ENCODE measurements around the gene KLRF2. TPM values are rescaled to one million over a fixed set of nuclear protein-coding genes. Genes with fewer than 3 reads are reported as not detected.
A peak's percentile ranks its signal among the peaks of the same experiment; 100 is the strongest.

Gene KLRF2
- total RNA-seq, 1 experiment from 2014 or later = not detected

DNA sequence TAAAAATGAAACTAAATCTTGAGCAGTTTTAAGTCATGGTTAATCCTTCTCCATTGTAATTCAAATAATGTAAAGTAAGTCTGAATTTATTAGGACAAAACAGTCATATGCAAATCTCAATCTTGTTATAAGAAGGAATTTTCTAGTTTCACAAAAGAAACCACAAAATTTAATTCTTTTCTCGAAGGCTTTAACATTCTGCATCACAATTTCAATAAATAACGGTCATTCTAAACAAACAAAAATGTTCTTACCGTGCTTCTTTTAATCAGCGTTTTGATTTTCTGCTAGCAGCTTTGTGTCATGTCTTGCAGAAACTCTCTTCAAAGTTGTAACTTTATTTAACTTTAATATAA is 12.4 kb upstream of the KLRF2 start:
- no peaks in the 10 kb centered on the region for H3K79me2 ChIP-seq (ENCODE audit: low read depth)

DNA sequence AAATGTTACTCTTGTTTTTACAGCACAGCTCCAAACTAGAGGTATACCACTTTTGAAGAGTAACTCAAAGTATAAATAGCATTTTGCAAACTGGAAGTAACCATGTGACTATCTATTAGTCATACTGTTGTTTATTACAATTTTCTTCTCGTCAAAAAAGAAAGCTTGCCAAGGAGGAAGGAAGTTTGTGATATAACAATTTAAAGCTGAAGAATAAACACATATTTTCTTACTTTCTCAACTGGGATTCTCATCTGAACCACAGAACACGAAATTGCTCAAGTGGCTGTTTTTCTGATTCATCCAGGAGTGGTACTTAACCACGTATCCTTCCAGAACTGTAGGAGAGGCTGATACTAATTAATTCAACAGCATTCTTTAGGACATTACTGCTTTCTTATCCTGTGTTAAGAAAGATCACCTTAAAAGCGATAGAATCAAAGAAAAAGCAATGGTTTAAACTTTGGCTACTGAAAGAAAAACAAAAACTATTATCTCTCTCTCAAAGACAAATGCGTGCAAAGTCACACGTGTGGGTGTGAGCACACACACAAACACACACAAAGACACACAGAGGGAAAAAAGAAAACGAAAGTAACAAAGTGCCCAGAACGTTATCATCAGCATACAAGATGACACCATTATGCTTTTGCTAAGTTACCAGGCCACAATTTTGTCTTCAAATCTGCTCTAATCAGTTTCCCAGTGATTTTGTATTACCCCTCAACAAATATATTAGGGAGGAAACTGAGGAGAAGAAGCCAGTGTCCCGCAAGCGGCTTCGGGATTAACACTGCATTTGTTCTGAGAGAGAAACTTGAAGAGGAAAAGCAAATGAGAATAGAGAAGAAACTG is 11.8 kb upstream of the KLRF2 start, which contains the start of gene CLEC2B:
CLEC2B (minus strand) TSS at position 48 of the 855 bp plus-strand sequence.
- peak; percentile 18 to 83 for DNase-seq
- H3K27me3 ChIP-seq (ENCODE audit: insufficient read depth, low read depth) = no peaks in the 10 kb centered on the region
- H3K4me3 ChIP-seq = peak within 1 kb of the TSS; percentile 68
- ChIA-PET CTCF (interaction anchor here (0.6 to 1.0 kb wide), 2 partner anchors 127 to 267 kb away, joined by 3 to 10 read pairs; no protein-coding TSS in a partner anchor), POLR2A (ENCODE audit: unreplicated experiment) (interaction anchor here (0.6 to 1.0 kb wide), 3 partner anchors 58 to 1097 kb away, joined by 3 to 10 read pairs (median 4); no protein-coding TSS in a partner anchor)
- no peaks in the 10 kb centered on the region for H3K79me2 ChIP-seq (ENCODE audit: low read depth)
- H3K27ac ChIP-seq = peak within 1 kb of the TSS; percentile 63
- H3K9me2 ChIP-seq (ENCODE audit: insufficient read depth) = no peaks in the 10 kb centered on the region
- H3K4me1 ChIP-seq (replicated peaks; ENCODE audit: insufficient read depth) = peaks cover 17% of the 10 kb centered on the region
- intact Hi-C loops (cut with micrococcal nuclease; ENCODE audit: unreplicated experiment) = no loop called here
- H4K20me1 ChIP-seq (ENCODE audit: insufficient read depth) = no peaks in the 10 kb centered on the region
- TF ChIP-seq, protein P1, sequence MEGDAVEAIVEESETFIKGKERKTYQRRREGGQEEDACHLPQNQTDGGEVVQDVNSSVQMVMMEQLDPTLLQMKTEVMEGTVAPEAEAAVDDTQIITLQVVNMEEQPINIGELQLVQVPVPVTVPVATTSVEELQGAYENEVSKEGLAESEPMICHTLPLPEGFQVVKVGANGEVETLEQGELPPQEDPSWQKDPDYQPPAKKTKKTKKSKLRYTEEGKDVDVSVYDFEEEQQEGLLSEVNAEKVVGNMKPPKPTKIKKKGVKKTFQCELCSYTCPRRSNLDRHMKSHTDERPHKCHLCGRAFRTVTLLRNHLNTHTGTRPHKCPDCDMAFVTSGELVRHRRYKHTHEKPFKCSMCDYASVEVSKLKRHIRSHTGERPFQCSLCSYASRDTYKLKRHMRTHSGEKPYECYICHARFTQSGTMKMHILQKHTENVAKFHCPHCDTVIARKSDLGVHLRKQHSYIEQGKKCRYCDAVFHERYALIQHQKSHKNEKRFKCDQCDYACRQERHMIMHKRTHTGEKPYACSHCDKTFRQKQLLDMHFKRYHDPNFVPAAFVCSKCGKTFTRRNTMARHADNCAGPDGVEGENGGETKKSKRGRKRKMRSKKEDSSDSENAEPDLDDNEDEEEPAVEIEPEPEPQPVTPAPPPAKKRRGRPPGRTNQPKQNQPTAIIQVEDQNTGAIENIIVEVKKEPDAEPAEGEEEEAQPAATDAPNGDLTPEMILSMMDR (conservative IDR thresholded peaks at IDR 0.05) = no peak
- no peak for TF ChIP-seq EZH2 (IDR thresholded peaks at IDR 0.05; ENCODE audit: low read depth)
- H3K36me3 ChIP-seq (ENCODE audit: low read depth) = no peaks in the 10 kb centered on the region
- peak within 1 kb of the TSS; percentile 84 for H2AFZ ChIP-seq
- H3K9me3 ChIP-seq (ENCODE audit: insufficient read depth, low read depth) = no peaks in the 10 kb centered on the region
- H3F3A ChIP-seq (ENCODE audit: insufficient read depth, low read depth) = peaks cover 9% of the 10 kb centered on the region; the same call in 1 of the 2 replicates
- peak within 1 kb of the TSS; percentile 93 for H3K4me2 ChIP-seq
- BruUV-seq (replicated peaks) = TSS peak; percentile 36

More for the DNA sequence above, 12.4 kb upstream of the KLRF2 start:
- no peak for DNase-seq
- no peaks in the 10 kb centered on the region for H3K27me3 ChIP-seq (ENCODE audit: insufficient read depth, low read depth)
- peak overlapping the region; percentile 68 for H3K4me3 ChIP-seq
- peak overlapping the region; percentile 93 for H3K4me2 ChIP-seq
- TF ChIP-seq, protein P1 (conservative IDR thresholded peaks at IDR 0.05) = no peak
- no peak for TF ChIP-seq EZH2 (IDR thresholded peaks at IDR 0.05; ENCODE audit: low read depth)
- BruUV-seq (replicated peaks) = no TSS peak
- intact Hi-C loops (cut with micrococcal nuclease; ENCODE audit: unreplicated experiment) = no loop called here
- peak overlapping the region; percentile 63; the same call in 1 of the 2 replicates for H3K27ac ChIP-seq
- H2AFZ ChIP-seq = peak overlapping the region; percentile 84; the same call in 1 of the 2 replicates
- no peaks in the 10 kb centered on the region for H3K9me2 ChIP-seq (ENCODE audit: insufficient read depth)
- ChIA-PET POLR2A (ENCODE audit: unreplicated experiment) (interaction anchor here (0.5 to 1.0 kb wide), 2 partner anchors 92 to 112 kb away, joined by 4 read pairs; no protein-coding TSS in a partner anchor), CTCF (interaction anchor here (1.0 kb wide), 1 partner anchor 126 kb away, joined by 3 read pairs; no protein-coding TSS in a partner anchor)
- H3K4me1 ChIP-seq (replicated peaks; ENCODE audit: insufficient read depth) = peaks cover 17% of the 10 kb centered on the region
- no peaks in the 10 kb centered on the region for H3K9me3 ChIP-seq (ENCODE audit: insufficient read depth, low read depth)
- H3K36me3 ChIP-seq (ENCODE audit: low read depth) = no peaks in the 10 kb centered on the region
- H4K20me1 ChIP-seq (ENCODE audit: insufficient read depth) = no peaks in the 10 kb centered on the region
- peaks cover 9% of the 10 kb centered on the region; the same call in 1 of the 2 replicates for H3F3A ChIP-seq (ENCODE audit: insufficient read depth, low read depth)

DNA sequence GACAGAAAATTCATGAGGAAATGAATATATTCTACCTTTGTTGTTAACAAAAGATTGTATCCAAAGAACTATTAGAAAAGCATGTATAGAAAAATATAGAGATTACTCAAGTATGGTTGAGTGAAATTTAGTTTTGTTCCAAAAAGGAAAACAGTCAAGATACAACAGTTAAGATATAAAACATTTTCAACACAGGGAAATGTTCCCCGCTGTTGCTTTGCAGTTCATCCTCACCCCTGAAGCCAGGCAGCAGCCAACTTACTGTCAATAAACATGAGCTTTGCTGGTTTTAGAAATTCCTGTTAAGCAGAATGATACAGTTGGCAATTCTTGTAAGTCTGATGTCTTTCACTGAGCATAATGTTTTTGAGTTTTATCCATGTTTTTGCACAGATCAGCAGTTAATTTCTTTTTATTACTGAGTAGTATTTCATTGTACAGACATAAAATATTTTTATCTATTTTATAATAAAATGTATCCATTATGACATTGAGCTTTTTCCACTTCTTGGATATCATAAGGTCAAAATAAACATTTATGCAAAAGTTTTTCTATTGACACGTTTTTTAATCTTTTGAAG is 10.9 kb upstream of the KLRF2 start:
- Histone ChIP-seq H3K4me1 (replicated peaks; ENCODE audit: insufficient read depth) (peaks cover 17% of the 10 kb centered on the region), H3K9me2 (ENCODE audit: insufficient read depth) (no peaks in the 10 kb centered on the region), H3K27me3 (ENCODE audit: insufficient read depth, low read depth) (no peaks in the 10 kb centered on the region), H4K20me1 (ENCODE audit: insufficient read depth) (no peaks in the 10 kb centered on the region), H3F3A (ENCODE audit: insufficient read depth, low read depth) (peaks cover 9% of the 10 kb centered on the region; the same call in 1 of the 2 replicates), H3K9me3 (ENCODE audit: insufficient read depth, low read depth) (no peaks in the 10 kb centered on the region), H3K4me2 (peak overlapping the region; percentile 93), H3K79me2 (ENCODE audit: low read depth) (no peaks in the 10 kb centered on the region), H3K27ac (peak overlapping the region; percentile 63), H3K4me3 (peak overlapping the region; percentile 68), H3K36me3 (ENCODE audit: low read depth) (no peaks in the 10 kb centered on the region), H2AFZ (peak overlapping the region; percentile 84)
- BruUV-seq (replicated peaks) = no TSS peak
- intact Hi-C loops (cut with micrococcal nuclease; ENCODE audit: unreplicated experiment) = no loop called here
- ChIA-PET POLR2A (ENCODE audit: unreplicated experiment) (interaction anchor here (0.5 to 0.7 kb wide), 2 partner anchors 25 to 1096 kb away, joined by 3 to 4 read pairs; no protein-coding TSS in a partner anchor), CTCF (interaction anchor here (0.6 kb wide), 1 partner anchor 1998 kb away, joined by 3 read pairs; no protein-coding TSS in a partner anchor)
- TF ChIP-seq EZH2 (IDR thresholded peaks at IDR 0.05; ENCODE audit: low read depth) = no peak
- TF ChIP-seq, protein P1 (conservative IDR thresholded peaks at IDR 0.05) = no peak
- DNase-seq = no peak
